Globus pallidus (tissue), 1 donor: ENCODE measurements around the gene TNIP2.
"Not testable (repeated sequence)": the region's sequence is repeated elsewhere in the genome, so short reads cannot be mapped to it uniquely, and the experiment has no call there.

Experiments
- DNase-seq: peaks from one replicate; pipeline ENCODE4 v3.0.0-alpha.2; 2015; ENCODE audit warnings: low spot score

The TNIP2 gene

GRCh38 chr4:2793586-2794485, 37.7 kb upstream of the TNIP2 start:
- DNase-seq, result no peak

GRCh38 chr4:2792711-2793585, 36.8 kb upstream of the TNIP2 start, which contains the start of gene SH3BP2:
SH3BP2 (plus strand) TSS chr4:2793085; CDS start chr4:2820618, 27,533 bp downstream.
- DNase-seq, result peak; percentile 49

- no peak for DNase-seq
Observed at GRCh38 chr4:2792396-2792710, 36.2 kb upstream of the TNIP2 start.

GRCh38 chr4:2791518-2792395, 35.6 kb upstream of the TNIP2 start:
- DNase-seq, result no peak

- DNase-seq, result no peak
Observed at GRCh38 chr4:2790583-2791517, 34.7 kb upstream of the TNIP2 start.

GRCh38 chr4:2789793-2790582, 33.9 kb upstream of the TNIP2 start:
- DNase-seq, result no peak

GRCh38 chr4:2789351-2789750, 33.2 kb upstream of the TNIP2 start:
- no peak for DNase-seq

GRCh38 chr4:2788532-2789103, 32.5 kb upstream of the TNIP2 start:
- peak; percentile 48 for DNase-seq

- no peak for DNase-seq
Observed at GRCh38 chr4:2788101-2788500, 32.0 kb upstream of the TNIP2 start.

- no peak for DNase-seq
Observed at GRCh38 chr4:2787230-2788100, 31.3 kb upstream of the TNIP2 start.

- DNase-seq, result no peak
Observed at GRCh38 chr4:2786794-2787229, 30.7 kb upstream of the TNIP2 start.

GRCh38 chr4:2786152-2786671, 30.1 kb upstream of the TNIP2 start:
- no peak for DNase-seq

- DNase-seq, result peak; percentile 42
Observed at GRCh38 chr4:2785613-2786012, 29.5 kb upstream of the TNIP2 start.

GRCh38 chr4:2783790-2784189, 27.7 kb upstream of the TNIP2 start:
- DNase-seq, result no peak

- DNase-seq, result no peak
Observed at GRCh38 chr4:2781911-2782310, 25.8 kb upstream of the TNIP2 start.

GRCh38 chr4:2780643-2781042, 24.5 kb upstream of the TNIP2 start:
- DNase-seq, result not testable (repeated sequence)

GRCh38 chr4:2771264-2771663, 15.1 kb upstream of the TNIP2 start:
- no peak for DNase-seq

- DNase-seq, result no peak
Observed at GRCh38 chr4:2768921-2769336, 12.8 kb upstream of the TNIP2 start.
